Effector CD4-positive, alpha-beta T cell (primary cell): ENCODE results near the gene LEKR1.

Source experiments
- DNase-seq: peaks from one replicate; pipeline ENCODE4 v3.0.0-alpha.2; 2020

LEKR1 gene

GRCh38 chr3:156987946-156988345 lies 161.8 kb downstream of the LEKR1 start:
- no peak for DNase-seq

- no peak for DNase-seq
Observed at GRCh38 chr3:156997351-156997750, 171.2 kb downstream of the LEKR1 start.

- DNase-seq = no peak
Observed at GRCh38 chr3:157001221-157001957, 175.2 kb downstream of the LEKR1 start.

GRCh38 chr3:157021679-157022078 lies 195.5 kb downstream of the LEKR1 start:
- DNase-seq = no peak

GRCh38 chr3:157023226-157023625 lies 197.1 kb downstream of the LEKR1 start:
- no peak for DNase-seq

- no peak for DNase-seq
Observed at GRCh38 chr3:157026091-157026490, 199.9 kb downstream of the LEKR1 start.

GRCh38 chr3:157027861-157028745 lies 201.9 kb downstream of the LEKR1 start:
- DNase-seq = no peak

- no peak for DNase-seq
Observed at GRCh38 chr3:157029365-157029790, 203.2 kb downstream of the LEKR1 start.

GRCh38 chr3:157030712-157031111 lies 204.6 kb downstream of the LEKR1 start:
- DNase-seq = no peak

GRCh38 chr3:157033001-157033400 lies 206.8 kb downstream of the LEKR1 start:
- no peak for DNase-seq

- no peak for DNase-seq
Observed at GRCh38 chr3:157040456-157040855, 214.3 kb downstream of the LEKR1 start.

GRCh38 chr3:157042226-157042625 lies 216.1 kb downstream of the LEKR1 start:
- DNase-seq = no peak

GRCh38 chr3:157043771-157044170 lies 217.6 kb downstream of the LEKR1 start:
- DNase-seq = no peak

- DNase-seq = no peak
Observed at GRCh38 chr3:157045238-157045850, 219.2 kb downstream of the LEKR1 start.

GRCh38 chr3:157046520-157046919 lies 220.4 kb downstream of the LEKR1 start:
- DNase-seq = no peak

GRCh38 chr3:157051055-157051454 lies 224.9 kb downstream of the LEKR1 start:
- DNase-seq = no peak

- no peak for DNase-seq
Observed at GRCh38 chr3:157051591-157051990, 225.4 kb downstream of the LEKR1 start.

- DNase-seq = no peak
Observed at GRCh38 chr3:157056035-157056434, 229.9 kb downstream of the LEKR1 start.

GRCh38 chr3:157058392-157059071 lies 232.4 kb downstream of the LEKR1 start:
- no peak for DNase-seq

GRCh38 chr3:157059181-157059580 lies 233.0 kb downstream of the LEKR1 start:
- no peak for DNase-seq

GRCh38 chr3:157059661-157060060 lies 233.5 kb downstream of the LEKR1 start:
- DNase-seq = no peak

GRCh38 chr3:157061265-157061664 lies 235.1 kb downstream of the LEKR1 start:
- DNase-seq = no peak

GRCh38 chr3:157063469-157063868 lies 237.3 kb downstream of the LEKR1 start:
- no peak for DNase-seq
